K562 (cell line): ENCODE measurements around the gene ESPL1. TPM values are rescaled to one million over a fixed set of nuclear protein-coding genes. Genes with fewer than 3 reads are reported as not detected.

Experiments used
- ATAC-seq: fragments of 200-7000 bp; cut with Tn5 transposase; 3 replicates; pipeline ENCODE4 v1.9.1; 2020; ENCODE audit warnings: moderate library complexity
- BruUV-seq: library from RNA; stranded (reverse); fragments of 400-500 nt; replicated peaks from 2 replicates; lab custom pipeline; 2021; lab: Mats Ljungman, UMichigan
- CTCF ChIA-PET: fragments of 300-600 bp; formaldehyde crosslinking; extraction: SDS; loops from one replicate; lab custom pipeline; 2021; ENCODE audit warnings: low intra/inter-chr PET ratio; lab: Yijun Ruan, JAX
- POLR2A ChIA-PET: fragments of 300-600, 350-650 bp; sonication (Branson Sonifier 250); formaldehyde crosslinking; extraction: SDS; loops from one replicate; lab custom pipeline; 2021; ENCODE audit warnings: antibody characterized with exemption, inconsistent platforms; lab: Yijun Ruan, JAX
- DNase-seq, 4 experiments: peaks; one replicate each; pipeline versions ENCODE4 v3.0.0 to v3.0.0-alpha.2; 2011 to 2018; ENCODE audit warnings: low spot score in 3 of 4, mixed read lengths in 3 of 4; ENCODE audit errors: extremely low read depth in 1 of 4
- FAIRE-seq: peaks from 2 replicates; lab custom pipeline; 2011; peaks lifted over from hg19 to GRCh38; lab: Jason Lieb, UNC
- H2AFZ ChIP-seq: 2 replicates; pipeline ENCODE4 v1.6.0; 2011; ENCODE audit warnings: low read depth, low read length, control low read depth, inconsistent platforms
- H3K27ac ChIP-seq: fragments of 200-600 bp; 3 replicates; pipeline ENCODE4 v1.8.0; 2011; ENCODE audit warnings: low read depth, mild to moderate bottlenecking, control low read depth, inconsistent platforms, low read length, moderate library complexity, mixed read lengths; ENCODE audit errors: extremely low read depth
- H3K27me3 ChIP-seq, 2 experiments: fragments of 300-600 bp in 1 of 2; 2 replicates in 1 of 2; 3 replicates in 1 of 2; pipeline versions ENCODE4 v1.6.0 to v1.8.0; 2011; ENCODE audit warnings: inconsistent platforms in 2 of 2, low read length in 2 of 2, mild to moderate bottlenecking in 1 of 2, mixed read lengths in 1 of 2, moderate library complexity in 1 of 2; ENCODE audit not compliant: control insufficient read depth in 2 of 2, insufficient read depth in 2 of 2
- H3K36me3 ChIP-seq: fragments of 300-600 bp; 3 replicates; pipeline ENCODE4 v1.8.0; 2011; ENCODE audit warnings: mild to moderate bottlenecking, low read length, inconsistent platforms; ENCODE audit not compliant: control insufficient read depth, insufficient read depth
- H3K4me1 ChIP-seq, 2 experiments: fragments of 200-600 bp in 1 of 2; replicated peaks in 1 of 2; 2 replicates in 1 of 2; 3 replicates in 1 of 2; pipeline versions ENCODE4 v1.5.1 to v1.8.0; 2011; ENCODE audit warnings: inconsistent platforms in 2 of 2, low read length in 2 of 2, mild to moderate bottlenecking in 1 of 2, mixed read lengths in 1 of 2, moderate library complexity in 1 of 2; ENCODE audit not compliant: control insufficient read depth in 2 of 2, insufficient read depth in 2 of 2
- H3K4me2 ChIP-seq: 2 replicates; pipeline ENCODE4 v1.6.1; 2011; ENCODE audit warnings: low read length, control low read depth, inconsistent platforms, mixed read lengths; ENCODE audit not compliant: insufficient read depth
- H3K4me3 ChIP-seq: fragments of 200-600 bp; sonication (generic), shearing (Covaris generic); 2 replicates; pipeline ENCODE4 v1.5.1; 2016; ENCODE audit warnings: control low read depth, inconsistent platforms
- H3K79me2 ChIP-seq: fragments of 200-600 bp; 3 replicates; pipeline ENCODE4 v1.8.0; 2011; ENCODE audit warnings: low read length, inconsistent platforms; ENCODE audit not compliant: control insufficient read depth, insufficient read depth
- H3K9ac ChIP-seq, 2 experiments: 2 replicates each; pipeline versions ENCODE4 v1.6.0 to v1.6.1; 2011; ENCODE audit warnings: low read depth in 2 of 2, low read length in 2 of 2, control low read depth in 1 of 2, inconsistent platforms in 1 of 2, mild to moderate bottlenecking in 1 of 2, mixed read lengths in 1 of 2; ENCODE audit not compliant: insufficient read depth in 1 of 2
- H3K9me1 ChIP-seq: one replicate; pipeline ENCODE4 v1.6.0; 2011; ENCODE audit warnings: inconsistent platforms, mild to moderate bottlenecking, low read length, moderate library complexity; ENCODE audit not compliant: control insufficient read depth, insufficient read depth
- H3K9me3 ChIP-seq: replicated peaks from 2 replicates; pipeline ENCODE4 v1.5.1; 2011; ENCODE audit warnings: low read depth, low read length, inconsistent platforms; ENCODE audit not compliant: control insufficient read depth, insufficient read depth
- H4K20me1 ChIP-seq: replicated peaks from 2 replicates; pipeline ENCODE4 v1.6.1; 2011; ENCODE audit warnings: low read length, inconsistent platforms, mixed read lengths; ENCODE audit not compliant: control insufficient read depth, insufficient read depth
- CEBPG ChIP-seq, 3 experiments: fragments of 200-800 bp in 1 of 3; sonication (Bioruptor generic) in 1 of 3; sonication (generic) in 1 of 3; formaldehyde crosslinking in 1 of 3; IDR thresholded peaks in 2 of 3; conservative IDR thresholded peaks in 1 of 3; 2 replicates each; pipeline versions ENCODE4 v1.6.1 to v1.8.0; 2016 to 2022; ENCODE audit warnings: missing compliant biosample characterization in 2 of 3, missing genetic modification characterization in 2 of 3, mild to moderate bottlenecking in 1 of 3, missing genetic modification reagents in 1 of 3
- CSDE1 ChIP-seq, 2 experiments: fragments of 450-650 bp; IDR thresholded peaks; 2 replicates each; pipeline ENCODE4 v1.6.1; 2016; ENCODE audit warnings: mild to moderate bottlenecking in 1 of 2
- DPF2 ChIP-seq: fragments of 450-650 bp; IDR thresholded peaks from 2 replicates; pipeline ENCODE4 v1.6.1; 2016
- FOSL1 ChIP-seq: fragments of 200-800 bp; sonication (Bioruptor generic); conservative IDR thresholded peaks from 2 replicates; pipeline ENCODE4 v1.6.1; 2016; ENCODE audit warnings: missing genetic modification characterization, missing compliant biosample characterization
- REST ChIP-seq, 2 experiments: fragments of 450-650 bp; formaldehyde crosslinking in 1 of 2; IDR thresholded peaks; 2 replicates each; pipeline versions ENCODE4 v1.4.0 to v1.6.1; 2014 to 2020; ENCODE audit warnings: mild to moderate bottlenecking in 2 of 2, borderline replicate concordance in 1 of 2, low read depth in 1 of 2
- VEZF1 ChIP-seq: fragments of 200-800 bp; sonication (Bioruptor generic); IDR thresholded peaks from 2 replicates; pipeline ENCODE4 v1.6.1; 2017; ENCODE audit warnings: missing genetic modification characterization, missing compliant biosample characterization
- ZNF589 ChIP-seq: fragments of 200-800 bp; sonication (Bioruptor generic); IDR thresholded peaks from 2 replicates; pipeline ENCODE4 v1.6.1; 2016; ENCODE audit warnings: low read depth, missing genetic modification characterization, missing compliant biosample characterization
- ZNF79 ChIP-seq: fragments of 250-450 bp; sonication (Bioruptor Pico); IDR thresholded peaks from 2 replicates; pipeline ENCODE4 v1.4.0; 2020; ENCODE audit warnings: low read depth, mild to moderate bottlenecking, moderate library complexity
- WGBS: fragments of 100-300 bp; shearing (Covaris generic); methylation state at CpG from one replicate; pipeline ENCODE4 v1.1.6; 2016; ENCODE audit warnings: low coverage, mixed read lengths; ENCODE audit not compliant: insufficient coverage; ENCODE audit errors: missing lambda C conversion rate; 5-methylcytosine and 5-hydroxymethylcytosine counted together
- in situ Hi-C: fragments of 300-500 bp; cut with MboI; formaldehyde crosslinking; loops from 4 replicates; pipeline ENCODE4 v1.15.0; 2018; ENCODE audit warnings: inconsistent platforms, mixed read lengths
- intact Hi-C: fragments of 100-400 bp; cut with micrococcal nuclease; formaldehyde crosslinking; loops from 2 replicates; pipeline ENCODE4 v1.14.2; 2022
- polyA plus RNA-seq, 8 experiments: library from polyadenylated mRNA; depleted of rRNA in 4 of 8; stranded (reverse) in 5 of 8; unstranded in 3 of 8; fragments of >200 nt; fragmentation: Nextera tagmentation in 2 of 8; fragmentation: Illumina TruSeq in 1 of 8; extraction: Ambion mirVana in 2 of 8; extraction: Trizol in 1 of 8; gene quantifications; 2 replicates each; pipeline versions ENCODE4 v1.2.1 to v1.2.3, GENCODE V29; 2011 to 2014; ENCODE audit warnings: inconsistent platforms in 1 of 8, missing spikeins in 1 of 8
- total RNA-seq, 7 experiments: library from RNA; depleted of rRNA in 6 of 7; stranded (reverse); fragments of >200 nt in 6 of 7; fragmentation: Illumina TruSeq in 2 of 7; extraction: Trizol in 2 of 7; gene quantifications; 2 replicates each; pipeline versions ENCODE4 v1.2.1 to v1.2.3, GENCODE V29; 2011 to 2021; ENCODE audit warnings: low replicate concordance in 1 of 7

Gene ESPL1
- total and polyA plus RNA-seq, 9 of the 15 experiments (the other 6 are each of a cell fraction or from before 2014, with no cell fraction given) = 1.2 to 55.0 (median 18.7) TPM

GRCh38 chr12:53327435-53328042, 59.4 kb downstream of the ESPL1 start:
- in situ Hi-C loops = loop anchor here (10.0 kb wide), 1 partner anchor 177 kb away; the partner anchor contains the start of genes NPFF and TARBP2
- no peak for ATAC-seq
- CTCF ChIA-PET = interaction anchor here (0.6 to 1.7 kb wide), 6 partner anchors 17 to 288 kb away, joined by 3 to 11 read pairs (median 4); no protein-coding TSS in a partner anchor
- DNase-seq = peak in 3 of 4 experiments; percentile 42 to 56 (median 42)
- Histone ChIP-seq H3K9ac (peak overlapping the region in 1 of 2 experiments; percentile 49; a peak in 1 of 4 replicates), H3K27ac (no peak overlapping the region; the same call in 2 of the 3 replicates), H3K4me2 (no peak overlapping the region), H3K4me1 (peaks cover 19 to 46% of the 10 kb centered on the region in 2 experiments), H4K20me1 (no peaks in the 10 kb centered on the region), H3K9me1 (no peaks in the 10 kb centered on the region), H3K9me3 (no peaks in the 10 kb centered on the region), H3K36me3 (no peaks in the 10 kb centered on the region), H3K4me3 (no peak overlapping the region), H3K27me3 (no peaks in the 10 kb centered on the region), H2AFZ (peak overlapping the region; percentile 44; the same call in 1 of the 2 replicates), H3K79me2 (no peaks in the 10 kb centered on the region)
- 55% methylated on average over 3 of the region's 3 CpGs for WGBS
- FAIRE-seq = no peak
- intact Hi-C loops = loop anchor here (10.0 kb wide), 1 partner anchor 97 kb away; the partner anchor contains the start of gene AMHR2
- BruUV-seq = no TSS peak
- POLR2A ChIA-PET = interaction anchor here (0.6 to 2.4 kb wide), 9 partner anchors 7 to 134 kb away, joined by 3 to 10 read pairs (median 5); no protein-coding TSS in a partner anchor
- TF ChIP-seq ZNF79 (CRISPR knock-in tag) = no peak
- no peak for TF ChIP-seq FOSL1
- TF ChIP-seq ZNF589 (CRISPR knock-in tag) = no peak
- TF ChIP-seq CSDE1 (IDR thresholded peaks at IDR 0.05) = no peak
- TF ChIP-seq CEBPG (CRISPR knock-in tag; IDR thresholded peaks at IDR 0.05) = no peak
- TF ChIP-seq CEBPG (tag; conservative IDR thresholded peaks at IDR 0.05 in 1 of 2, IDR thresholded peaks at IDR 0.05 in 1 of 2) = no peak
- peak; percentile 52 for TF ChIP-seq VEZF1 (CRISPR knock-in tag)
- no peak for TF ChIP-seq DPF2
- peak; percentile 68; the same call in 1 of the 2 replicates for TF ChIP-seq REST (IDR thresholded peaks at IDR 0.05; ENCODE audit: borderline replicate concordance)
- TF ChIP-seq REST (CRISPR knock-in tag; IDR thresholded peaks at IDR 0.05; ENCODE audit: low read depth) = no peak
